Stimulated activated CD4-positive, alpha-beta T cell treated with anti-CD3 and anti-CD28 coated beads, Interleukin-1b, Interleukin-23, amount 100 ng/mL, for 4 hours (primary cell): ENCODE measurements around the gene RANBP10.

Source experiments
- DNase-seq, 2 donors: peaks; one replicate each; pipeline ENCODE4 v3.0.0-alpha.2; 2020; ENCODE audit warnings: low read depth in 2 of 2

RANBP10 gene

DNA sequence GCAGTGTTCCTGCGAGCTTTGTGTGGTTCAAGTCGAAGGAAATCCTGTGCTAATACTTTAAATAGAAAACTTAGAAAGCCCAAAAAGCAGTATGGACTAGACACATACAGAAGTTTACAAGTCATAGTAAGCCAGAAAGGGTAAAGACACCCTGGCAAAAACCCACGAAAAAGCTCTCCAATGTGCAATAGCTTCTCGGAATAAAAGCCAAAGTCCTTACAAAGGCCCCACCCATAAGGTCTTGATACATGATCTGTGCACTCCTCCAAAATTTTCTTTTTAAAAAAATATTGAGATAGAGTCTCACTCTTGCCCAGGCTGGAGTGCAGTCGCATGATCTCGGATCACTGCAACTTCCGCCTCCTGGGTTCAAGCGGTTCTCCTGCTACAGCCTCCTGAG, 129.4 kb downstream of the RANBP10 start:
- DNase-seq = no peak

DNA sequence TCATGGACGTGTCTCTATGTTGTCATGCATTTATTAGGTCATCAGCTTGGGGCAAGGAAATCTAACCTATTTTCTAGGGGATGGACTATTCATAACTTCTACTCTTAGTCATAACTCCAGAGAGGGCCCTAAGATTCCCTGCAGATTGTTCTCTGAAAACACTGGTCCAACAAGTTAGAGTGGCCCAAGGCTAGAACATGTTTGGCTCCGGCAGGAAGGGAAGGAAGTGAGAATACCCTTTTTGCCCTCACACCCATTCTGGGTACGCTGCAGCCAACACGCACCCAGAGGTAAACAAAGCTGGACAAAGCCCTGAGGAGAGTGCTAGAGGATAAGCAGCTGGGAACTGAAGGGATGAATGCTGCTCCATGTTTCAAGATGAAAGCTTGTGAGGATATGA, 129.8 kb downstream of the RANBP10 start:
- no peak for DNase-seq

DNA sequence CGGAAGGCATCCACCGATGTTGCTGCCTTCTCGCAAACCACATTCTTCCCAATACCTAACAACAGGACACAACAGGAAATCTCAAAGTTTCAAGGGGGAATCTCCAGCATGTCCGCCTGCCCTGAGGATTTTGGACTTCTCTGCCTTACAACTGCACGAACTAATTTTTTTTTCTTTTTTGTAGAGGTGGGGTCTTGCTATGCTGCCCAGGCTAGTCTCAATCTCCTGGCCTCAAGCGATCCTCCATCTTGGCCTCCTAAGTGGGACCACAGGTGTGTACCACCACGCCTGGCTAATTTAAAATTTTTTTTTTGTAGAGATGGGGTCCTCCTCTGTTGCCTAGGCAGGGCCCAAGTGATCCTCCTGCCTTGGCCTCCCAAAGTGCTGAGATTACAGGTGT, 130.4 kb downstream of the RANBP10 start:
- no peak for DNase-seq

DNA sequence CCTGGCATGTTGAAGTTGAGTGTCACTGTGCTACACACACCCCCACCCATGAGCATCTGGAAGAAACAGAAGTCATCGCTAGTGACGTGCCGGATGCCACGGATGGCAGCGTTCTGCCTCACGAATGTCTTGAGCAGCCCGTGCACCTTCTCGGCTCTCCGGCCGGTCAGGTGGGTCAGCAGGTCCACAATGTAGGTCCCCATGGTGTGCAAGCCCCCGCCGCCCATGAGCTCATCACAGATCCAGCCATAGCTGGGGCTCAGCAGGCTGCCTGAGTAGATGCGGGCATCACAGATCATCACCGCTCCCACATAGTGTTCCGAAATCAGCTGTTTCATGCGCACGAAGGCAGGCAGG, 130.8 kb downstream of the RANBP10 start:
- DNase-seq = no peak

DNA sequence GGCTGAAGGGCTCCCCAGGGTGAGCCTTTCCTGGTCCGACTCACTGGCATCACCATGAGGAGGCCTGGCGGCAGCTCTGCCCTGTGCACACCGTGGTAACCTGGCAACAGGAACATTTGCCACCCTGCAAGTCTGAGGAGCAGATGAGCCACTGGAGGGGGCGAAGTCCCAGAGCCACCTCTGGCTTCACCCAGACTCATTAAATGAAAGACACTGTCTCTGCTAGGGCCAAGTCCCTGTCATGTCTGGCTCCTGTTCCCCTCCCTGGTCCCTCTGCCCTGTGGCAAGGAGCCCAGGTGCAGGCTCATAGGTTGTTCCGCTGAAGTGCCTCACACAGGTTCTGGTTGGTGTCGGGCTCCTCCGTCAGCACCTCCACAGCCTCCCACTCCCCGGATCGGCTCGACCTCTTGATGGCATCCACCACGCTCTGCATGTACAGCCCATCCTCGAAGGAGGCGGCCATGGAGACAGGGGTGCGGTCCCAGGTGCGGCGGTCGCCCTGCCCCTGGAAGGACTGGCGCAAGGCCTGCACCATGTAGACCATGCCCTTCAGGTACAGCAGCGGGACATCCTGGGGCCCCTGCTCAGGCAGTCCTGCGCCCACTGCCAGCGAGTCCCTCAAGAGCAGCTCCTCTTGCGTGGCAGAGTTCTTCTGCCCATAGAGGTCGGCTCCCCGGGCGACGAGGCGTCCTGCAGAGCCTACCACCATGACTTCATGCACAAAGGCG, 131.3 kb downstream of the RANBP10 start:
- DNase-seq = no peak

DNA sequence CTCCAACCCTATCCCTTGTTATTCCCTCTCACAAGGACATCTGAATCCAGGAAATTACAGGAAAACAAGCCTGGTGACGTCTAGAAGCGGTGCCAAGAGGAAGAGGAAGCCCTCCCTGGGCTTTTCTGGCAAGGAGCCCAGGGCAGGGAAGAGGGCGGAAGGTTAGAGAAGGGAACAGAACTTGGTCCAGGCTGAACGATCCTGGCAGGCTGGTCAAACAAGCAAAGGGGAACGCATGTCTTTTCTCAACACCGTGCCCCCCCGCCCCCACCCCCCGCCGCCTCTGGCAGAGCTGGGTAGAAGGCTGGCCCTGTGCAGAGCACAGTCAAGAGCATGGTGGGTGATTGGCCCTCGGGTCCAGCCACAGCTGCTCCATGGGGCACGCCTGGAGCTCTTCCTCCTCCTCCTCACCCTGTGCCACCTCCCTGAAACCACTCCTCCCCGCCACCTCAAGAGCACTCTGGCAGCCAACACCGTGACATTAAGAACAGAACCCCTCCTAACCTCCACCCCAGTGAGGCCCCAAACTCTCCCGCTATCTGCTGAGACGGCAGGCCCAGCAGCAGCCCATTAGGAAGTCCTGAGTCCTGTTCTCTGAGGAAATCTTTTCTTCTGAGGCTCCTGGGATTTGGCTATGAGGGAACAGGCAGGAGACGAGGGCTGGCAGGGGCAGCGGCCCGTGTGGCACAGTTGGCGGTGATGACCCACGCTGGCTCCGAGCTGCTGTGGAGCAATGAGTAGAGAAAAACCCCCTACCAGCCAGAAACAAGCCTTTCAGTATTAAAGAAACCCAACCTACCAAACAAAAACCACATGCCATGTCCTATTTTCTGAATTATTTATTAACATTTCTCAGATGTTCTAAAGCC, 132.4 kb downstream of the RANBP10 start:
- DNase-seq = no peak
